Activated CD4-positive, alpha-beta T cell treated with anti-CD3 and anti-CD28 coated beads, Interleukin-10, Interleukin-2, amounts not matched to agents 100 ng/mL and 50 ng/mL, durations not matched to agents 16 hours and 8 hours (primary cell): ENCODE measurements around the gene TAS1R3.

Source experiments
- DNase-seq: peaks from one replicate; pipeline ENCODE4 v3.0.0-alpha.2; 2020

The TAS1R3 gene

DNA sequence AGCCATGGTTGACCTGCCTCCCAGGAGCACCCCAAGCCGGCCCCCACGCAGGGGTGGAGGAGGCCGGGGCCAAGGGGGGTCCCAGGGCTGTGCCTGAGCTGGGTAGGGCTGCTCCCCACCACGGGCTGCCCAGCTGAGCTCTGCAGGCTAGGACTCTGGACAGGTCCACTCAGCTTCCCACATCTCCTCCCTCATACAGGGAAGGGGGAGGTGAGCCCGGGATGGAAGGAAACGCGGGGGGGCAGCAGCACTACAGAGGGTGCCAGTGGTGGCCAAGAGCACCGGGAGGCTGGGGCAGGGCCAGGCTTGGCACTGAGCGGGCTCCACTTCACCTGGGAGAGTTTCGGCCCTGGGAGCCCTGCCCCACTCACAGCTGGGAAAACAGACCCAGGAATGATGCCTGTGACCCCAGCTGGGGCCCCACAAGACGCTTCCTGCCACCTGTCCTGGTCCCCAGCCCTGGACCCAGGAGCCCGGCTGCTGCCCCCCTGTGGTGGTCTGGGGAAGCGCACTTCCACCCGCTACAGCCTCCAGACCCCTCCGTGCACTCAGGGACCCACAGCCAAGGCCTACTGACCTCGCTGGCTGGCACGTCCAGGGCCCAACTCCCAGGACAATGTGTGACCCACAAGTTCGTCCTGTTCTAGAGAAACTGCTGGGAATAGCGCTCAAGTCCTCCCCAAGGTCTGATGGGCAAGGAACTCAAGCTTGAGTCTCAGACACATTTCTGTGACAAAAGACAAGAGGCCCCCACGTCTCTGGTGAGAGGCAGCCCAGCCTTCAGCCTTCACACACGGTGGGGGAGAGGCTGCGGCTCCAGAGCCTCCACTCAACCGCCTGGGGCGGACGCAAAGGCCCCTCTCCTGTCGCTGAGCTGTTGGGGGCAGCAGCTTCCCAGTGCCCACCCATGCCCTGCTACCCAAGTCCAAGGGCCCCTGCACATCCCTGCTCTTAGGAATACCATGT, 40.9 kb downstream of the TAS1R3 start:
- peak; percentile 81 for DNase-seq

DNA sequence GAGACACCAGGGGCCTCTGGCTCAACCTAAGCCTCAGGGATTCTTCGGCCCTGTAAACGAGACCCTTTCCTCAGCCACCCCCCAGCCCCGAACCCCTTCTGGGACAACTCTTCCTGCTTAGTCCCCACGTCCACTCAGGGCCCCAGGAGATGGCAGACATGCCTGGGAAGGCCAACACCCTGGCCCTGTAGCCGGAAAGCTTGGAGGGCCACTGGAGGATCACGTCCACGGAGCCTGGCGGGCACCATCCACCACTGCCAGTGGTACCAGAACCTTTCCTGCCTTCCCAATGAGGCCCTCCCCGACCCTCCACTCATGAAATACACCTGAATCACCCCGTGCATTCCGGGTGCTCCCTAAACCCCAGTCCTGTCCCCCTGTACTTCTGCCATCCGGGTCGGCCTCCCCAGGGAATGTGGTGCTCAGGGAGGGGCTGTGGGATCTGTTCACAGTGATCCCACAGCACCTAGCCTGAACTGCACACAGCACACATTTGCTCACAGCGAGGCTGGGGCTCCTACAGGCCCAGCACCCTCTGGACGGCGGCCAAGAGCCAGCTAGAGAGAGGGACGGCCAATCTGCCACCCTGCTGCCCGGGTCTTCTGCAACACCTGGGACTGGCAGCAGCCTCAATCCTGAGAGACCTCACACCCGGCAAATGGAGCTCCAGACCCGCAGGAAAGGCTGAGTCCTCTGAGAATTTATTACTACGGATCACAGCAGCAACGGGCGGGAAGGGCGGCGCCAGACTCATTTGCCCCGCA, 42.2 kb downstream of the TAS1R3 start:
- DNase-seq, result no peak

DNA sequence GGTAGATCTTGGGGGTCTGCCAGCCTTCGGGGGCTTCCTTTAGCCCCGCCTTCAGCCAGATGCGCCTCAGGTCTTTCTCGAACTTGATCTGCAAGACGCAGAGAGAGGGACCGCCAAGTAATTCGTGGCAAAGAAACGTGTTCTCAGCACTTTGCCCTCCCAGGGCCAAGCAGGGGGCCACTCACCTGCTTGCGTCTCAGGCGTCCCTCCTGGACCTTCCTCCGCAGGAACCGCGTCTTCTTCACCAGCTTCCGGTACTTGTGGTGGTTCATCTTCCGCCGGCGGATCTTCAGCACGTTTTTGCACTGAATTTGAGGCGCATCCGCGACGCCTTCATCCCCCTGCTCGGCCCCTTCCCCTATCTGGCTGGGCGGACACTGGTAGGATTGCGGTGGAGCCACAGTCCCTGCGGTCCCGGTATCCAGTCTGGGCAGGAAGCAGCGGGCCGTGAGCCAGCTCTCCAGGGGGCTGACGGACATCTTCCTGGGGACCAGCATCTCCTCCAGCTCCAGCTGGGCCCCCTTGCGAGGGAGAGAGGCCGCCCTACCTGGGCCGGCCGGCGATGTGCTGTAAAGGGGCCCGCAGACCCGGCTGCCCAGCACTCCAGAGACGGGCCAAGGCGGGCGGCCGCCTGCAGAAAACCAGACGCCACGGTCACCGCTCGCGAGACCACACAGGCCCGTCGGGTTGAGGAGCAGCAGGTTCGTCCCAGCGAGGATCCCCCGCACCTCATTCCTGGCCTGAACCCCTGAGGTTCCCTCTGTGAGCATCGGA, 42.9 kb downstream of the TAS1R3 start:
- no peak for DNase-seq

DNA sequence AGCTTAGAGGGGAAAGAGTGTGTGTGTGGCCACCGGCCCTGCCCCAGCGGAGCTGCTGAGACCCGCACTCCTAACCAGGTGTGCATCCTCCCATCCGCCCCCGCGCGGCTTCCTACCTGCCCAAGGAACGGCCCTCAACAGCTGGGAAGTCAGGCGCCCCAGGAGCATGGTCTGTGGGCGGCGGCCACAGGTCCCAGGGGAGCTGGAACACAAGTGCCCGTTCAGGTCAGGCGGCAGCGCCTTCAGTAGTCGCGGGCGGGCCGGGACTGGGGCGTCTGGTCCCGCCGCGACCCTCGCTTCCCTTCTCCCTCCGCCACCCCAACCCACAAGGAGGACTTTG, 43.5 kb downstream of the TAS1R3 start:
- no peak for DNase-seq

- DNase-seq, result peak; percentile 100
Observed at GRCh38 chr1:1374929-1375662, 44.0 kb downstream of the TAS1R3 start, which contains the start of gene AURKAIP1. Gene AURKAIP1, minus strand, starts transcription at chr1:1375207. Its CDS starts 451 bp downstream, at chr1:1374756.

- no peak for DNase-seq
Observed at GRCh38 chr1:1376551-1377226, 45.6 kb downstream of the TAS1R3 start.

GRCh38 chr1:1377540-1378205, 46.6 kb downstream of the TAS1R3 start:
- no peak for DNase-seq

DNA sequence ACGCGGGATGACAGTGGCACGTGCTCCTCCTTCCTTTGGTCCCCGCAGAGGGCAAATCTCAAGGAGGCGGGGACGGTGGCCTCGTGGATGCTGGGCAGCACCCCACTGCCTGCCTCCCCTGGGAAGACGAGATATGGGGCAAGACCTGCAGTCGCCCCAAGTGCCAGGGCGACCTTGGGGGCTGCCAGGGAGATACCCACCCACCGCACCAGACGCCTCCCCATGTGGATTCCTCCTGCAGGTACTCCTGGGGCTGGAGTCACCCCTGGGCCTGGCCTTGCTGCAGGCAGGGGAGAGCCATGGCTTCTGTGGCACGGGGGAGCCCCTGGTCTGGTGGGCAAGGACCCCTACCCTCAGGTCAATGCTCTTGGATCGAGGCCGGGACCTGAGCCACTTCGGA, 49.8 kb downstream of the TAS1R3 start:
- no peak for DNase-seq

GRCh38 chr1:1381294-1381693, 50.2 kb downstream of the TAS1R3 start:
- DNase-seq, result no peak
